Measurements from ENCODE around the gene SF3A1. TPM values are rescaled to one million over a fixed set of nuclear protein-coding genes. Genes with fewer than 3 reads are reported as not detected.

The SF3A1 gene
- total RNA-seq, 2 donors from 2014 or later: 275 to 294 TPM

GRCh38 chr22:30291058-30291892 lies 65.4 kb downstream of the SF3A1 start:
- no peak overlapping the region for H3K4me3 Mint-ChIP-seq
- no peaks in the 10 kb centered on the region for H3K9me3 Mint-ChIP-seq
- H3K4me1 Mint-ChIP-seq: peaks cover 6% of the 10 kb centered on the region
- H3K36me3 Mint-ChIP-seq (ENCODE audit: low read depth): peaks cover 32% of the 10 kb centered on the region
- no peak overlapping the region for H3K27ac Mint-ChIP-seq
- ATAC-seq (replicated peaks): no peak
- no peaks in the 10 kb centered on the region for H3K27me3 Mint-ChIP-seq

- H3K4me1 Mint-ChIP-seq: peaks cover 6% of the 10 kb centered on the region
- peak overlapping the region; percentile 84 for H3K27ac Mint-ChIP-seq
- H3K36me3 Mint-ChIP-seq (ENCODE audit: low read depth): peaks cover 26% of the 10 kb centered on the region
- ATAC-seq (replicated peaks): no peak
- H3K27me3 Mint-ChIP-seq: no peaks in the 10 kb centered on the region
- no peaks in the 10 kb centered on the region for H3K9me3 Mint-ChIP-seq
- H3K4me3 Mint-ChIP-seq: peak overlapping the region; percentile 79
These were observed 66.2 kb downstream of the SF3A1 start for GRCh38 chr22:30290342-30291057.

- H3K4me3 Mint-ChIP-seq: peak overlapping the region; percentile 79
- H3K36me3 Mint-ChIP-seq (ENCODE audit: low read depth): peaks cover 26% of the 10 kb centered on the region
- no peaks in the 10 kb centered on the region for H3K9me3 Mint-ChIP-seq
- H3K4me1 Mint-ChIP-seq: peaks cover 6% of the 10 kb centered on the region
- peak overlapping the region; percentile 84 for H3K27ac Mint-ChIP-seq
- peak; percentile 18 for ATAC-seq (replicated peaks)
- H3K27me3 Mint-ChIP-seq: no peaks in the 10 kb centered on the region
These were observed 66.7 kb downstream of the SF3A1 start for GRCh38 chr22:30289980-30290313.

GRCh38 chr22:30289141-30289979 lies 67.3 kb downstream of the SF3A1 start, which contains the start of gene CASTOR1:
Gene CASTOR1 (minus strand): TSS chr22:30289505. CDS start chr22:30289497, 8 bp downstream.
- peak within 1 kb of the TSS; percentile 79 for H3K4me3 Mint-ChIP-seq
- H3K27ac Mint-ChIP-seq: peak within 1 kb of the TSS; percentile 84
- H3K27me3 Mint-ChIP-seq: no peaks in the 10 kb centered on the region
- no peaks in the 10 kb centered on the region for H3K9me3 Mint-ChIP-seq
- ATAC-seq (replicated peaks): peak; percentile 90
- peaks cover 6% of the 10 kb centered on the region for H3K4me1 Mint-ChIP-seq
- peaks cover 23% of the 10 kb centered on the region for H3K36me3 Mint-ChIP-seq (ENCODE audit: low read depth)

- Mint-ChIP-seq H3K9me3 (no peaks in the 10 kb centered on the region), H3K36me3 (ENCODE audit: low read depth) (peaks cover 16% of the 10 kb centered on the region), H3K27ac (peak overlapping the region; percentile 82), H3K4me1 (peaks cover 6% of the 10 kb centered on the region), H3K27me3 (no peaks in the 10 kb centered on the region), H3K4me3 (peak overlapping the region; percentile 79)
- ATAC-seq (replicated peaks): no peak
These were observed 68.1 kb downstream of the SF3A1 start for GRCh38 chr22:30288419-30289140.

GRCh38 chr22:30287648-30288418 lies 68.9 kb downstream of the SF3A1 start:
- Mint-ChIP-seq H3K27me3 (no peaks in the 10 kb centered on the region), H3K27ac (peak overlapping the region; percentile 82), H3K36me3 (ENCODE audit: low read depth) (peaks cover 8% of the 10 kb centered on the region), H3K4me3 (peak overlapping the region; percentile 79), H3K4me1 (peaks cover 10% of the 10 kb centered on the region), H3K9me3 (no peaks in the 10 kb centered on the region)
- ATAC-seq (replicated peaks): peak; percentile 45

GRCh38 chr22:30286813-30287647 lies 69.7 kb downstream of the SF3A1 start:
- ATAC-seq (replicated peaks): peak; percentile 28
- H3K4me1 Mint-ChIP-seq: peaks cover 14% of the 10 kb centered on the region
- peak overlapping the region; percentile 79 for H3K4me3 Mint-ChIP-seq
- peak overlapping the region; percentile 82 for H3K27ac Mint-ChIP-seq
- H3K9me3 Mint-ChIP-seq: no peaks in the 10 kb centered on the region
- no peaks in the 10 kb centered on the region for H3K27me3 Mint-ChIP-seq
- peaks cover 8% of the 10 kb centered on the region for H3K36me3 Mint-ChIP-seq (ENCODE audit: low read depth)

GRCh38 chr22:30286331-30286730 lies 70.4 kb downstream of the SF3A1 start:
- ATAC-seq (replicated peaks): no peak
- H3K4me1 Mint-ChIP-seq: peaks cover 14% of the 10 kb centered on the region
- peak overlapping the region; percentile 41 for H3K27ac Mint-ChIP-seq
- no peaks in the 10 kb centered on the region for H3K27me3 Mint-ChIP-seq
- H3K36me3 Mint-ChIP-seq (ENCODE audit: low read depth): peaks cover 2% of the 10 kb centered on the region
- no peak overlapping the region for H3K4me3 Mint-ChIP-seq
- H3K9me3 Mint-ChIP-seq: no peaks in the 10 kb centered on the region

GRCh38 chr22:30285846-30286200 lies 70.9 kb downstream of the SF3A1 start:
- Mint-ChIP-seq H3K36me3 (ENCODE audit: low read depth) (no peaks in the 10 kb centered on the region), H3K9me3 (no peaks in the 10 kb centered on the region), H3K27me3 (no peaks in the 10 kb centered on the region), H3K27ac (no peak overlapping the region), H3K4me1 (peaks cover 14% of the 10 kb centered on the region), H3K4me3 (no peak overlapping the region)
- ATAC-seq (replicated peaks): no peak

- ATAC-seq (replicated peaks): no peak
- Mint-ChIP-seq H3K4me1 (peaks cover 14% of the 10 kb centered on the region), H3K36me3 (ENCODE audit: low read depth) (no peaks in the 10 kb centered on the region), H3K9me3 (no peaks in the 10 kb centered on the region), H3K27me3 (no peaks in the 10 kb centered on the region), H3K27ac (peak overlapping the region; percentile 58), H3K4me3 (no peak overlapping the region)
These were observed 71.4 kb downstream of the SF3A1 start for GRCh38 chr22:30285176-30285845.

GRCh38 chr22:30284666-30285065 lies 72.0 kb downstream of the SF3A1 start:
- Mint-ChIP-seq H3K36me3 (ENCODE audit: low read depth) (no peaks in the 10 kb centered on the region), H3K27ac (peak overlapping the region; percentile 58), H3K4me1 (peaks cover 14% of the 10 kb centered on the region), H3K27me3 (no peaks in the 10 kb centered on the region), H3K9me3 (no peaks in the 10 kb centered on the region), H3K4me3 (no peak overlapping the region)
- ATAC-seq (replicated peaks): no peak

- Mint-ChIP-seq H3K4me1 (peaks cover 14% of the 10 kb centered on the region), H3K27me3 (no peaks in the 10 kb centered on the region), H3K27ac (peak overlapping the region; percentile 58), H3K9me3 (no peaks in the 10 kb centered on the region), H3K4me3 (no peak overlapping the region), H3K36me3 (ENCODE audit: low read depth) (no peaks in the 10 kb centered on the region)
- ATAC-seq (replicated peaks): no peak
These were observed 72.5 kb downstream of the SF3A1 start for GRCh38 chr22:30284172-30284571.

Measured in activated T-helper 17 cell treated with anti-CD3 and anti-CD28 coated beads, Interleukin-2, amount 50 U/mL, for 72 hours (primary cell).